ENCODE results near the gene BCL6. TPM values are rescaled to one million over a fixed set of nuclear protein-coding genes. Genes with fewer than 3 reads are reported as not detected.

Gene BCL6
- total and polyA plus RNA-seq, 2 donors (not counting 3 experiments of a cell fraction or from before 2014, with no cell fraction given) = 6.9 to 12.1 TPM

GRCh38 chr3:187720337-187720670, 25.0 kb downstream of the BCL6 start:
- no TSS peak for BruUV-seq (replicated peaks)
- H3K4me1 ChIP-seq (ENCODE audit: control insufficient read depth, extremely low read depth, insufficient read depth, low read length) = no peaks in the 10 kb centered on the region
- POLR2A ChIA-PET = no interaction called here

More at GRCh38 chr3:187720337-187720670, 25.0 kb downstream of the BCL6 start:
- Histone ChIP-seq H3K4me2 (ENCODE audit: insufficient read depth, low read length) (no peak overlapping the region), H3K27me3 (ENCODE audit: control insufficient read depth in 2 of 2, insufficient read depth in 2 of 2, low read length in 2 of 2) (no peaks in the 10 kb centered on the region), H3K9me1 (replicated peaks; ENCODE audit: control insufficient read depth, extremely low read depth, insufficient read depth, low read length) (no peaks in the 10 kb centered on the region), H3K36me3 (ENCODE audit: control insufficient read depth in 2 of 2, extremely low read depth in 1 of 2, insufficient read depth in 2 of 2, low read length in 2 of 2) (peaks cover 13 to 15% of the 10 kb centered on the region in 2 experiments), H3K9me3 (replicated peaks; ENCODE audit: control insufficient read depth, insufficient read depth, low read length) (no peaks in the 10 kb centered on the region), H2AFZ (ENCODE audit: low read depth, low read length) (no peak overlapping the region), H3K27ac (ENCODE audit: insufficient read depth, low read depth, low read length) (no peak overlapping the region), H3K4me3 (replicated peaks in 1 of 3; ENCODE audit: insufficient read depth in 1 of 3, low read depth in 1 of 3, low read length in 3 of 3) (no peak overlapping the region), H3K9ac (replicated peaks; ENCODE audit: extremely low read depth, insufficient read depth, low read length) (no peak overlapping the region), H4K20me1 (replicated peaks; ENCODE audit: control insufficient read depth, extremely low read depth, insufficient read depth, low read length) (no peaks in the 10 kb centered on the region), H3K79me2 (ENCODE audit: control insufficient read depth, insufficient read depth, low read length) (no peaks in the 10 kb centered on the region)
- dilution Hi-C loops (cut with MboI; ENCODE audit: extremely low pct_ligation_motif_present, low sequenced_read_pairs) = no loop called here
- TF ChIP-seq CTCF (IDR thresholded peaks at IDR 0.05; ENCODE audit: extremely low read depth in 1 of 2, insufficient read depth in 1 of 2, low read depth in 1 of 2, low read length in 2 of 2) = no peak
- TF ChIP-seq POLR2AphosphoS5 (IDR thresholded peaks at IDR 0.05; ENCODE audit: insufficient read depth, low read depth, low read length) = no peak
- TF ChIP-seq MAX (IDR thresholded peaks at IDR 0.05; ENCODE audit: insufficient read depth, insufficient read length) = no peak
- TF ChIP-seq FOS (IDR thresholded peaks at IDR 0.05; ENCODE audit: borderline replicate concordance, insufficient read depth, low read length) = no peak
- TF ChIP-seq GATA2 (IDR thresholded peaks at IDR 0.05; ENCODE audit: insufficient read depth, insufficient read length, low read depth, low read length) = no peak
- intact Hi-C loops (cut with micrococcal nuclease) = no loop called here
- CTCF ChIA-PET = interaction anchor here (1.4 to 7.9 kb wide), 3 partner anchors 41 to 500 kb away, joined by 3 to 99 read pairs (median 3); no protein-coding TSS in a partner anchor
- DNase-seq (ENCODE audit: low read depth, low spot score) = no peak
- FAIRE-seq = no peak

All from endothelial cell of umbilical vein (primary cell).